GM21717 (cell line): ENCODE data around the gene MZT2A.
"Not testable (repeated sequence)": the region's sequence is repeated elsewhere in the genome, so short reads cannot be mapped to it uniquely, and the experiment has no call there.

Source experiments
- ATAC-seq: cut with Tn5 transposase; IDR thresholded peaks from one replicate; pipeline ENCODE4 v1.9.1; 2021; ENCODE audit warnings: mild to moderate bottlenecking, moderate library complexity; ENCODE audit not compliant: unreplicated experiment

The MZT2A gene, protein sequence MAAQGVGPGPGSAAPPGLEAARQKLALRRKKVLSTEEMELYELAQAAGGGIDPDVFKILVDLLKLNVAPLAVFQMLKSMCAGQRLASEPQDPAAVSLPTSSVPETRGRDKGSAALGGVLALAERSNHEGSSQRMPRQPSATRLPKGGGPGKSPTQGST

DNA sequence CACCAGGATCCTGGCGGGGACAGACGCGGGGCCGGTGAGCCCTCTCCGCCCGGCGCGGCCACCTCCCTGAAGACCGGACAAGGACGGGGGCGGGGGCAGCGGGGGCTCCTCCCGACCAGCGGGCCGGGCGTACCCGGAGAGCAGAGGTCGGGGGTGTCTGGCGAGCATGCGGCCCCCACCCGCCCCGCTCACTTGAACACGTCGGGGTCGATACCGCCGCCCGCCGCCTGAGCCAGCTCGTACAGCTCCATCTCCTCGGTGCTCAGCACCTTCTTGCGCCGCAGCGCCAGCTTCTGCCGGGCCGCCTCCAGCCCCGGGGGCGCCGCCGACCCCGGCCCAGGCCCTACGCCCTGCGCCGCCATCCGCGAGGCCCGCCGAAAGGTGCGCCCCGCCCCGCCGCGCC is at the start of gene MZT2A:
Gene MZT2A, minus strand, starts transcription at position 383 of the 403 bp plus-strand sequence. Its CDS starts 21 bp downstream, at position 362.
- ATAC-seq = peak; percentile 12

DNA sequence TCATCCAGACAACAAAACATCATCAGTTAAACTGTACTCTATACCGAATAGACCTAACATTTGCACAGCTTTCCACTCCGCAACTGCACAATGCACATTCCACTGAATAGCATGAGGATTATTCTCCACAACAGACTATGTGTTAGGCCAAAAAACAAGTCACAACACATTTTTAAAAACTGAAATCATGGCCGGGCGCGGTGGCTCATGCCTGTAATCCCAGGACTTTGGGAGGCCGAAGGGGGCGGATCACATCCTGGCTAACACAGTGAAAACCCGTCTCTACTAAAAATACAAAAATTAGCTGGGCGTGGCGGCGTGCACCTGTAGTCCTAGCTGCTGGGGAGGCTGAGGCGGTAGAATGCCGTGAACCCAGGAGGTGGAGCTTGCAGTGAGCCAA is 46.7 kb upstream of the MZT2A start:
- not testable (repeated sequence) for ATAC-seq

DNA sequence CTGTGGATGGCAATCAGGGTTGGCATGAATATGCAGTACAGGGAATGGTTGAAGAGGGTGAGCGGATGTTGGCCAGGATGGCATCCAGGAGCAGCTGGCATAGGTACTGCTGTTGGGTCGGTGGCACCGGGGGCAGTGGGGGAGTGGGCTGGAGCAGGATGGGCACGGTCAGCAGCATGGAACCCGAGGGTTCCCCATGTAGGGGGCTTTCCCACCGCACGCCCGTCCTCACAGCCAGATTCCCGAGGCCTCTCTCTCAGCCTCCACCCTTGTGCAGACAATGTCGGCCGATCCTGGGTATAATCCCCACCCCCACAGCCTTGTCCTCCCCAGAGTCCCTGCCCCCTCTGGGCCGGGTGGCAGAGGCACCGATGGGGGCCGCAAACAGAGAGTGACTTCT is 44.6 kb upstream of the MZT2A start:
- ATAC-seq = not testable (repeated sequence)

DNA sequence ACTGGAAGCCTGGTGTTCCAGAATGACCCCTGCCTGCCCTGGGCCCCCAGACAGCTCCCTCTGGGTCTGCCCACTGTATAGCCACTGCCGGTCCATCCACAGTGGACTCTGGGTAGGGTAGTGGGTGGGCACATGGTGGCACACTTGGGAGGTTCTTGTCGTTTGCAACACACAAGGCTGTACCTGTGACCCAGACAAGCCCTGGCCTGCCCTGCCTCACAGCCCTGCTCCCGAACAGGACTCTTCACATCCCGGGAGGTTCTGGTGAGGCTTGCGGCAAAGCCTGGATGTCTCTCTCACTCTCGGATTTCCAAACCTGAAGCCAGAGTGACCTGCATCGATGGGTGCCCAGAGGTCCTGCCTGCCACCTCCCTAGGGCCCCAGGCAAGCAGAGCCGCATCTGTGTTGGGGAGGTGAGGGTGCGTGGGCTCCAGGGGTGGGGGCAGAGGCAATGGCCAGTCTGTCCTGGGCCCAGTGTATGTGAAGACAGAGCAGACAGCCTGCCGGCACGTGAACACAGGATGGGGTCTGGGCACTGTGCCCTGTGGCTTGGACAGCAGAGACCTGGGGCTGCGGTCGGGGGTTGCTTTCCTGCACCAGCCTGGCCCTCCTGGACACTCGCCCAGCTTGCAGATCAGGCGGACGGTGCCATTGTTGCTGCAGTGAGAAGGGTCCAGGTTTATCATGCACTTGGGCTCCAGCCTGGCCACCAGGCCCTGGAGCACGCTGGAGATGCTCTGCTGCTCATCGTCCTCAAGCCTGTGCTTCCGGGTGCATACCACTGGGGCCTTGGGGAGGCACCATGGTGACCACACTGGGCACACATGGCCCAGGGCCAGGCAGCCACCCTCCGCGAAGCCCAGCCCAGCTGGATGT is 44.0 kb upstream of the MZT2A start:
- ATAC-seq = not testable (repeated sequence)

DNA sequence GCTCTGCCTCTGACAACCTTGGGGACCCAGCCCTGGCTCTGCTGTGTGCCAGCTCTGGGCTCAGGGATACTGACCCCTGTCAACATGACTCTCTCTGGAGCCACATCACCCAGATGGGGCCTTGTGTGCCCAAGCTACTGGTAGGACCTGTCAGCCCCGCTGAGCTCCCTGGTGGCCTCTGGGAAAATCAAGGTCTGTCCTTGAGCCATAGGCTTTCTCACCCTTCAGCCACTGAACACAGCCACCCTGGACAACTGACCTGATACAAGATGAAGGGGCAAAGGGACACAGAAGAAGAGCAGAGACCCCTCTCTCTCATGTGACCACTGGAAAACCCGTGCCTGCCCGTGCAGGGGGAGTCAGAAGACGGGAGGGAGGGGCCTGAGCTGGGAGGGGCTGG is 43.3 kb upstream of the MZT2A start:
- ATAC-seq = no peak

DNA sequence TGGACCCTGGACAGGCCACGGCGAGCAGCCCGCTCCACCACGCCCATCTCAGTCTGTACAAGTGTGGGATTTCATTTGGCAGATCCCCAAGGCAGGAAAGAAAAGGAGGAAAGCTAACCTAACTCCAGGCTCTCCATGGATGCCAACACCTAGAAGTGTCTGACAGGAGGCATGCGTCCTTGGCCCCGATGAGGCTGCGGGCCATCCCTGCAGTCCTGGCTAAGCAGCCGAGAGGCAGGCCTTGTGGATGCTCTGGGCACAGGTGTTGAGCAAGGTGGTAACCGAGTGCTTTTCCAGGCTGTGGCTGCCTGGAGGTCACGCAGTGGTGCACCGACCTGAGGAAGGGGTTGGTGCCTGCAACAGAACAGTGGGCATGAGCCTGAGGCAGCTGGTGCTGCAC is 42.8 kb upstream of the MZT2A start:
- ATAC-seq = not testable (repeated sequence)

DNA sequence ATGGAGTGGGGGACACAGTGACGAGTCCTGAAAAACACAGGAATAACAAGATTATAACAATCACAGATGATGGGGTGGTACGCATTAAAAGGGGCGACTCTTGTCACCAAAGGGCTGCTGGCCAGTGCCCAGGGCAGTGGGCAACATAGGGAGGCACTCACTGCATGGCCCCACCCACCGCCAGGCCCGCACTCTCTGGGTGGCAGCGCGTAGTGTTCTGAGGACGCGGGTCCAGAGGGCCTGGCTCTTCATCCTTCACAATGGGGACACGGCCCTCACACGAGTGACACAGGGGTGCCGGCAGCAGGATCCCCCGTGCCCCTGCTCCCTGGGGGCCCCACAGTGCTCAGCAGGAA is 42.1 kb upstream of the MZT2A start:
- not testable (repeated sequence) for ATAC-seq

DNA sequence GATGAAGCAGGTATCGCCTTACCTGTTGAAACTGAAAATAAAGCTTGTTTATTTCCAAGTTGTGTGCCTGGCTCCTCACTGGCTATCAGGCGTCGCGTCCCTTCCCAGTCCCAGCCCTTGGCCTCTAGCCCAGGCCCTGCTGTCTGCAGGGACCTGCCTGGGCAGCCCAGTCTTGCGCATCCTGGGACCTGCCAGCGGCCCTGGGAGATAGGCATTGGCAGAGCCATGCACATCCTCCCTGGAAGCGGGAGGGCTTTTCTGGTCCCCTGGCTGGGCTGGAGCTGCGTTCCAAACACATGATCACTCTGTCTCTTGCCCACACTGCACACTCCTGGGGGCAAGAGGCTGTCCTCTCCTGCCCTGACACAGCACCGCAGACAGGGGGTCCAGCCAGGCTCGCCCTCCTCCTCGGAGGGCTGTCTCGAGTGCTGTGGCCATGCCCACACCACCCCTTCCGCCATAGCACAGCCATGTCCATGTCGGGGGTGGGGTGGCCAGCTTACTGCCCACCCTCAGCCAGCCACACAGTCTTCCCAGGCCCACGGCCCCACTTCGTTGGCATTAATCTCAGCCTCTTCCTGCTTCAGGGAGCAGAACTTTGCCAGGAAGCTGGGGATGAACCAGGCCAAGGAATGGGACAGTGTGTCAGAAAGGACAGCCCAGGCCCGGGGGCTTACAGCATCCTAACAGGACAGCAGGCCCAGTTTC is 41.6 kb upstream of the MZT2A start:
- not testable (repeated sequence) for ATAC-seq

DNA sequence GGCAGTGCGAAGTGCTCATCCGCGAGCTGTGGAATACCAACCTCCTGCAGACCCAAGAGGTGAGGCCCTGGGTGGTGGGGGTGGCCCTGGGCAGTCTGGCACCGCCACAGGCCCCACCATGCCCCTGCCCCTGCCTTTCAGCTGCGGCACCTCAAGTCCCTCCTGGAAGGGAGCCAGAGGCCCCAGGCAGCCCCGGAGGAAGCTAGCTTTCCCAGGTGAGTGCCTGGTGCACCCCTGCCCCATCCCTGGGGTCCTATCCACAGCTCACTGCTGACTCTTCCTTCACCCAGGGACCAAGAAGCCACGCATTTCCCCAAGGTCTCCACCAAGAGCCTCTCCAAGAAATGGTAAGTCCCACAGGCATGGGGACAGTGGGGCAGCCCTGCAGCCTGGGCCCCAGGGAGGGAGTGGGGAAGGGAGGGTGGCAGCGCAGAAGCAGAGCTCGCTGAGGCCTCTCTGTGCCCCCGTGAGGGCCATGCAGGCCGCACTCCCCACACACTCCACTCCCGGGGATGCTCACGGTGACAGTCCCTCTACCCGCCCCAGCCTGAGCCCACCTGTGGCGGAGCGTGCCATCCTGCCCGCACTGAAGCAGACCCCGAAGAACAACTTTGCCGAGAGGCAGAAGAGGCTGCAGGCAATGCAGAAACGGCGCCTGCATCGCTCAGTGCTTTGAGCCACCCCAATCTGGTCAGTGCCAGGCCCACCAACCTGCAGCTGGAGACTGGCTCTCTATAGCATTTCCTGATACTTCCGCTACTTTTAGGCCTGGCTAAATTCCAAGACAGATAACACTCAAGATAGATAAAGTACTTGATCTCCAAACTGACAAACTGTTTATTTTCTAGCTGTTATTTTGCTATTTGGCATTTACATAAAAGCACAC is 40.8 kb upstream of the MZT2A start:
- not testable (repeated sequence) for ATAC-seq

DNA sequence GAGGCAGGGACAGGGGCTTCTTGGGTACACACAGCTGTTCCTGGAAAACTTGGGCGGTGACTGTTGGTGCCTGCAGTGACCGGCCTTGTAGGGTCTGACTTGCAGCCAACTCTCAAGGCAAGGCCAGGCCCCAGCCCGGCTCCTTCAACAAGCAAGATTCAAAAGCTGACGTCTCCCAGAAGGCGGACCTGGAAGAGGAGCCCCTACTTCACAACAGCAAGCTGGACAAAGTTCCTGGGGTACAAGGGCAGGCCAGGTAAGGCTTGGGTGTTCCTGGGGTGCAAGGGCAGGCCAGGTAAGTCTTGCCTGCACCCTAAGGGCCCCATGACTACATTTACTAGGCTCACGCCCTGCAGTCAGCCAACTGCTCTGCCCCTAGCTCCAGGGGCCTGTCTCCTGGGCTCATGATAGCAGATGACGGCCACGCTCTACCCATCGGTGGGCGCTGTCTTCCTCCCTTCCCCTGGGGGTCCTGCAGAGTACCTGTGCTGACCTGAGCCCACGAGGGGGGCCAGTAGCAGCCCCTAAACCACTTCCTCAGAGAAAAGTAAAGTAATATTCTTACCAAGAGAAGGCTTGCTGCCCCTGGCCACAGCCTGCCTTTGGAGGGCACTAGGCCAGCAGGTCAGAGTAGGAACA is 39.5 kb upstream of the MZT2A start:
- not testable (repeated sequence) for ATAC-seq

DNA sequence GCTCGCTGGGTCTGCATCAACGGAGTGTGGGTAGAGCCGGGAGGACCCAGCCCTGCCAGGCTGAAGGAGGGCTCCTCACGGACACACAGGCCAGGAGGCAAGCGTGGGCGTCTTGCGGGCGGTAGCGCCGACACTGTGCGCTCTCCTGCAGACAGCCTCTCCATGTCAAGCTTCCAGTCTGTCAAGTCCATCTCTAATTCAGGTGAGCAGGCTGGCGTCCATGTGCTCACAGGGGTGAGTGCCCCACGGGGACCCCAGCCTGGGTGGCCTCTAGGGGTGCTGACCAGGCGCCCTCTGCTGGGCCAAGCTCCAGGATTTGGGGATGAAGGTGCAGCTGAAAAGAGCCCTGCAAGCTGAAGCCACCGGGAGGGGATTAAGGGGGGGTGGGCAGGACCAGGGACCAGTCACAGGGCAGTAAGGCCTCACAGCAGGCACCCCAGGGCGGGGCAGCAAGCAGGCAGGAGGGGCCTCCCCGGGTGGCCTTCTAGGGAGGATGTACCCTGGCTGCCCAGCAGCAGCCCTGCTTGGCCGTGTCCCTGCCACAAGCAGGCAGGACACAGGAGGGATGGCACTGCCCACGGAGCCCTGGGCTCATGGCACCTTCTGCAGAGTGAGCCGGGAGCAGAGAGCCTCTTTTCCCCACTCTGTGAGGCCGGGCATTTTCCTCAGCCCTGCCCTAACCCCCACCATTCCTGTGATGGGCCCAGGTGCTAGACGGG is 38.6 kb upstream of the MZT2A start:
- not testable (repeated sequence) for ATAC-seq

DNA sequence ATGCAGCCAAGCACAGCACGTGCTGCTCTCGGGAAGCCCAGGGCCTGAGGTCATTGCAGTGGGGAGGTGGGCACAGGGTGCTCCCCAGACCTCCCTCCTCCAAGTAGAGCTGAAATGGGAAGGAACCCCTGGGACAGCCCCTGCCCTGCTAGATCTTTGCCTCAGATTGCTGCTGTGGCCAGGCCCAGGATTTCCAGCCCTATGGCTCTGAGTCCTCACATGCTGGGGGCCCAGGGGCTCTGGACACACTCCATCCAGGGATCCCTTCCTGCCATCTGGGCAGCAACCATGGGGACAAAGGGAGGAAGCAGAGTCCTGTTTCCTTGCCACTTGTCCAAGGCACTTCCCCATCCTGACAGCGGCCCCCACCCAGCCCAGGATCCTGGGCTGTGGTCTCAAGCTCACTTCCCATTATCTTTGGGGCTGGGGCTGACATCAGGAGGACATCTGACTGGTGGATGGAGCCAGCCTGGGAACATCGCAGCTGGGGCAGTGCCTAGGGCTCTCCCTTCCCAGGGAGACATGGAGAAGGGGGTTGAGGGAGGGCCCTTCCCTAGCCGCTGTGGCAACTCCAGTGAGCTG is 37.8 kb upstream of the MZT2A start:
- not testable (repeated sequence) for ATAC-seq

DNA sequence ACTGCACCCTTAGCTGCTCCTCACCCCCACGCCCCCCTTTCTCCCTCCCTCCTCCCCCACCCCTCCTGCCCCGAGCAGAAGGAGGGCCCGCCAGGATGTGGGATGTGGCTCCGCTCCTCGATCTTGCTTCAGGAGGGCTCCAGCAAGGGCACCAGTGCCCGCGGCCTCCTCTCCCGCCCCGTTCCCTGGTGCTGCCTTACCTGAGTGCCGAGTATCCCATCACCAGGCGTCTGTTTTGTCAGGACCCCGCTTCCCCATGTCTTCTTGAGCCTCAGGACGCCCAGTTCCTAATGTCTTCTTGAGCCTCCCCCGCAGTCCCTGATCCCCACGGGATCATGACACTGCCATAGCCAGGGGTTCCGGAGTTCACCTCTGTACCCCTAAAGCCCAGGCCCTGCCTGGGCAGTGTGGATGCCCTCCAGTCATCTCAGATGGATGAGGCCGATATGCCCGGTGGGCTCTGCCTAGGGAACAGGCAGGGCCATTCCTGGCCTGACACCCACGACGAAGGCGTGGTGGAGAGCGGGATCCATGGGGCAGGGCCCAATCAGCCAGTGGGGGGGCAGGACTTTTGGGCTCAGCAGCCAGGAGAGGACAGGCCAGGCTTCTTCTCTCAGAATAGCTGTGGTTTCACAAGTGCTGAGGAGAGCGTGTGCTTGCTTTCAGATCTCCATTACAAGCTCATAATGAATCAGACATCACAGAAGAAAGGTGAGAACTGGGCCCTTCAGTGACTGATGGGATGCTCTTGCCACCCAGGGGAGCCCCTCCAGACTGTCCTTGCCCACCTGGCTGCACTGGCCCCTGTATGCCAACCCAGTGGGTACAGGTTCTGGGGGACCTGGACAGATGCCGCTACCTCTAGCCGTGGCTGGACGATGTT is 37.0 kb upstream of the MZT2A start:
- peak; percentile 73 for ATAC-seq

DNA sequence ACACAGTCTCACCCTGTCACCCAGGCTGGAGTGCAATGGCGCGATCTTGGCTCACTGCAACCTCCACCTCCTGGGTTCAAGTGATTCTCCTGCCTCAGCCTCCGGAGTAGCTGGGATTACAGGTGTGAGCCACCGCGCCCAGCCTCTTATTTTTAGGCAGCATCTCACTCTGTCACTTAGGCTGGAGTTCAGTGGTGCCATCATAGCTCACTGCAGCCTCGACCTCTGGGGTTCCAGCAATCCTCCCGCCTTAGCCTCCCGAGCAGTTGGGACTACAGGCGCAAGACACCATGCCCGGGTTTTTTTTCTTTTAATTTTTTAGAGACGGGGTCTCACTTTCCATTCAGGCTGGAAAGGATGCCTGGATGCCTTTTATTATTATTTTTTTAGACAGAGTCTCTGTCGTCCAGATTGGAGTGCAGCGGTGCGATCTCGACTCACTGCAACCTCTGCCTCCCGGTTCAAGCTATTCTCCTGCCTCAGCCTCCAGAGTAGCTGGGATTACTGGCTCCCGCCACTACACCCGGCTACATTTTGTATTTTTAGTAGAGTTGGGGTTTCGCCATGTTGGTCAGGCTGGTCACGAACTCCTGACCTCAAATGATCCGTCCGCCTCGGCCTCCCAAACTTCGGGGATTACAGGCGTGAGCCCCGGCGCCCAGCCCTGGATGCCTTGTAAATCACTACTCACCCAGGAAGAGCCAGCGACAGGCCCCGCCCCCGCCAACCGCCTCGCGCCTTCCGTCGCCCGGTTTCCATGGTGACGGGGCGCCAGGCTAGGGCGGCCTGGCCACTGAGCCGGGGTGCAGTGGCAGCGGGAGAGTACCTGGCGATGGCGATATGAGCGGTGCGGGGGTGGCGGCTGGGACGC is 35.2 kb upstream of the MZT2A start, which contains the start of gene CCDC74A:
Gene CCDC74A, plus strand, starts transcription at position 758 of the 871 bp plus-strand sequence. Its CDS starts 83 bp downstream, at position 841.
- ATAC-seq = peak; percentile 89

DNA sequence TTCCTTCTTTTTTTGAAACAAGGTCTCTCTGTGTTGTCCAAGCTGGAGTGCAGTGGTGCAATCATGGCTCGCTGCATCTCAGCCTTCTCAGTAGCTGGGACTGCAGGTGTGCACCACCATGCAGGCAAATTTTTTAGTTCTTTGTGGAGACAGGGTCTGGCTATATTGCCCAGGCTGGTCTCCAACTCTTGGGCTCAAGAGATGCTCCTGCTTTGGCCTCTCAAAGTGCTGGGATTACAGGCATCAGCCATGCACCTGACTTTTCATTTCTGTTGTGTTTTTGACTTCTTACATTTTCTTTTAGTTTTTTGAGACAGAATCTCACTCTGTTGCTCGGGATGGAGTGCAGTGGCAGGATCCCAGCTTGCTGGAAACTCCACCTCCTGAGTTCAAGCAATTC is 33.1 kb upstream of the MZT2A start:
- ATAC-seq = not testable (repeated sequence)

DNA sequence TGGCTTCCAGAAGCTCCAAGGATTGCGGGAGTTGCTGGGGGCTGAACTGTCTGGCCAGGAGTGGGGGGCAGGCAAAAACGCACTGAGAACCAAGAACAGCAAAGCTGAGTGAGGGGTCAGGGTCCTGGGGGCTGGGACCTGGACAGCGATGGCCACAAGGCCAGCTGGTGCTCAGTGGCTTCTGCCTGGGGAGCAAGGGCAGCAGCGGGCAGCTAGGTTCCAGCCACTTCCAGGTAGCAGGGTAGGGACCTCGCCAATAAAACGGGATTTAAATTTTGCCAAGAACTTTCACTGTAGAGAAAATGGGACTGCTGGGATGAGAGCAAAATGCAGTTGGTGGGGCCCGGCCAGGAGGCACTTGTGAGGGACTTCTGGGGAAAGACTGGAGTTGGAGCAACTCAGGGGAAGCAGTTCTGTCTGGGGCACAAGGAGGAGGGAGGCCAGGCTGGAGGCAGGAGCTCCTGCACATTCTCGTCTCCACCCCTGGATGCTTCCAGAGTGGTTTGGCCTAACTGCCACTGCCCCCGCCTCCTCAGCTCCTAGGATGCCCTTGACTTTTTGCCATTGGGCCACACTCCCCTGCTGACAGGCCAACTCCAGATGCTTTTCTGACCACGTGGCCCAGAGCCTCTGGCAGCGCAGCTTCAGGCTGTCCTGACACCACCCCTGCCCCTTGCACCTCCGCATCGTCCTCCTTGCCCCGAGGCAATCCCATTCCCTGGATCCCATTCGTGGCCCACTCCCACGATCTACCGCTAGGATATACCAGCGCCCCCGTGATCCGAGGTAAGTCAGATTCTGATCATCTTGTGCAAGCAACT is 30.0 kb upstream of the MZT2A start:
- ATAC-seq = no peak
